ENCODE data around the gene ZNF766.
A peak's percentile ranks its signal among the peaks of the same experiment; 100 is the strongest.

The ZNF766 gene

GRCh38 chr19:52296400-52296772, 27.0 kb downstream of the ZNF766 start:
- TF ChIP-seq PATZ1 (CRISPR knock-in tag; IDR thresholded peaks at IDR 0.05; ENCODE audit: borderline replicate concordance) (no peak), CSDC2 (CRISPR knock-in tag; IDR thresholded peaks at IDR 0.05) (no peak), RARB (CRISPR knock-in tag; IDR thresholded peaks at IDR 0.05) (no peak), ESRRG (CRISPR knock-in tag; IDR thresholded peaks at IDR 0.05) (no peak), ISL1 (CRISPR knock-in tag; IDR thresholded peaks at IDR 0.05) (no peak)
- ATAC-seq: peak; percentile 17

GRCh38 chr19:52296773-52297600, 27.6 kb downstream of the ZNF766 start, which contains the start of gene ZNF480:
Gene ZNF480, plus strand, starts transcription at chr19:52297169. Its CDS starts 3,244 bp downstream, at chr19:52300413.
- TF ChIP-seq BACH2 (CRISPR knock-in tag; IDR thresholded peaks at IDR 0.05; ENCODE audit: borderline replicate concordance) (no peak), ZFP30 (CRISPR knock-in tag; IDR thresholded peaks at IDR 0.05) (no peak), OSR1 (CRISPR knock-in tag; IDR thresholded peaks at IDR 0.05) (no peak), ZFP3 (CRISPR knock-in tag; IDR thresholded peaks at IDR 0.05) (no peak), ZNF70 (CRISPR knock-in tag; IDR thresholded peaks at IDR 0.05) (no peak), ESRRG (CRISPR knock-in tag; IDR thresholded peaks at IDR 0.05) (no peak)
- TF ChIP-seq, protein P1, sequence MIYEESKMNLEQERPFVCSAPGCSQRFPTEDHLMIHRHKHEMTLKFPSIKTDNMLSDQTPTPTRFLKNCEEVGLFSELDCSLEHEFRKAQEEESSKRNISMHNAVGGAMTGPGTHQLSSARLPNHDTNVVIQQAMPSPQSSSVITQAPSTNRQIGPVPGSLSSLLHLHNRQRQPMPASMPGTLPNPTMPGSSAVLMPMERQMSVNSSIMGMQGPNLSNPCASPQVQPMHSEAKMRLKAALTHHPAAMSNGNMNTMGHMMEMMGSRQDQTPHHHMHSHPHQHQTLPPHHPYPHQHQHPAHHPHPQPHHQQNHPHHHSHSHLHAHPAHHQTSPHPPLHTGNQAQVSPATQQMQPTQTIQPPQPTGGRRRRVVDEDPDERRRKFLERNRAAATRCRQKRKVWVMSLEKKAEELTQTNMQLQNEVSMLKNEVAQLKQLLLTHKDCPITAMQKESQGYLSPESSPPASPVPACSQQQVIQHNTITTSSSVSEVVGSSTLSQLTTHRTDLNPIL (CRISPR knock-in tag; IDR thresholded peaks at IDR 0.05; ENCODE audit: low read depth): no peak
- TF ChIP-seq, protein P2, sequence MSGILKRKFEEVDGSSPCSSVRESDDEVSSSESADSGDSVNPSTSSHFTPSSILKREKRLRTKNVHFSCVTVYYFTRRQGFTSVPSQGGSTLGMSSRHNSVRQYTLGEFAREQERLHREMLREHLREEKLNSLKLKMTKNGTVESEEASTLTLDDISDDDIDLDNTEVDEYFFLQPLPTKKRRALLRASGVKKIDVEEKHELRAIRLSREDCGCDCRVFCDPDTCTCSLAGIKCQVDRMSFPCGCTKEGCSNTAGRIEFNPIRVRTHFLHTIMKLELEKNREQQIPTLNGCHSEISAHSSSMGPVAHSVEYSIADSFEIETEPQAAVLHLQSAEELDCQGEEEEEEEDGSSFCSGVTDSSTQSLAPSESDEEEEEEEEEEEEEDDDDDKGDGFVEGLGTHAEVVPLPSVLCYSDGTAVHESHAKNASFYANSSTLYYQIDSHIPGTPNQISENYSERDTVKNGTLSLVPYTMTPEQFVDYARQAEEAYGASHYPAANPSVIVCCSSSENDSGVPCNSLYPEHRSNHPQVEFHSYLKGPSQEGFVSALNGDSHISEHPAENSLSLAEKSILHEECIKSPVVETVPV (CRISPR knock-in tag; IDR thresholded peaks at IDR 0.05): no peak
- TF ChIP-seq, protein P3, sequence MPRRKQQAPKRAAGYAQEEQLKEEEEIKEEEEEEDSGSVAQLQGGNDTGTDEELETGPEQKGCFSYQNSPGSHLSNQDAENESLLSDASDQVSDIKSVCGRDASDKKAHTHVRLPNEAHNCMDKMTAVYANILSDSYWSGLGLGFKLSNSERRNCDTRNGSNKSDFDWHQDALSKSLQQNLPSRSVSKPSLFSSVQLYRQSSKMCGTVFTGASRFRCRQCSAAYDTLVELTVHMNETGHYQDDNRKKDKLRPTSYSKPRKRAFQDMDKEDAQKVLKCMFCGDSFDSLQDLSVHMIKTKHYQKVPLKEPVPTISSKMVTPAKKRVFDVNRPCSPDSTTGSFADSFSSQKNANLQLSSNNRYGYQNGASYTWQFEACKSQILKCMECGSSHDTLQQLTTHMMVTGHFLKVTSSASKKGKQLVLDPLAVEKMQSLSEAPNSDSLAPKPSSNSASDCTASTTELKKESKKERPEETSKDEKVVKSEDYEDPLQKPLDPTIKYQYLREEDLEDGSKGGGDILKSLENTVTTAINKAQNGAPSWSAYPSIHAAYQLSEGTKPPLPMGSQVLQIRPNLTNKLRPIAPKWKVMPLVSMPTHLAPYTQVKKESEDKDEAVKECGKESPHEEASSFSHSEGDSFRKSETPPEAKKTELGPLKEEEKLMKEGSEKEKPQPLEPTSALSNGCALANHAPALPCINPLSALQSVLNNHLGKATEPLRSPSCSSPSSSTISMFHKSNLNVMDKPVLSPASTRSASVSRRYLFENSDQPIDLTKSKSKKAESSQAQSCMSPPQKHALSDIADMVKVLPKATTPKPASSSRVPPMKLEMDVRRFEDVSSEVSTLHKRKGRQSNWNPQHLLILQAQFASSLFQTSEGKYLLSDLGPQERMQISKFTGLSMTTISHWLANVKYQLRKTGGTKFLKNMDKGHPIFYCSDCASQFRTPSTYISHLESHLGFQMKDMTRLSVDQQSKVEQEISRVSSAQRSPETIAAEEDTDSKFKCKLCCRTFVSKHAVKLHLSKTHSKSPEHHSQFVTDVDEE (CRISPR knock-in tag; IDR thresholded peaks at IDR 0.05): no peak
- peak; percentile 90 for ATAC-seq

DNA sequence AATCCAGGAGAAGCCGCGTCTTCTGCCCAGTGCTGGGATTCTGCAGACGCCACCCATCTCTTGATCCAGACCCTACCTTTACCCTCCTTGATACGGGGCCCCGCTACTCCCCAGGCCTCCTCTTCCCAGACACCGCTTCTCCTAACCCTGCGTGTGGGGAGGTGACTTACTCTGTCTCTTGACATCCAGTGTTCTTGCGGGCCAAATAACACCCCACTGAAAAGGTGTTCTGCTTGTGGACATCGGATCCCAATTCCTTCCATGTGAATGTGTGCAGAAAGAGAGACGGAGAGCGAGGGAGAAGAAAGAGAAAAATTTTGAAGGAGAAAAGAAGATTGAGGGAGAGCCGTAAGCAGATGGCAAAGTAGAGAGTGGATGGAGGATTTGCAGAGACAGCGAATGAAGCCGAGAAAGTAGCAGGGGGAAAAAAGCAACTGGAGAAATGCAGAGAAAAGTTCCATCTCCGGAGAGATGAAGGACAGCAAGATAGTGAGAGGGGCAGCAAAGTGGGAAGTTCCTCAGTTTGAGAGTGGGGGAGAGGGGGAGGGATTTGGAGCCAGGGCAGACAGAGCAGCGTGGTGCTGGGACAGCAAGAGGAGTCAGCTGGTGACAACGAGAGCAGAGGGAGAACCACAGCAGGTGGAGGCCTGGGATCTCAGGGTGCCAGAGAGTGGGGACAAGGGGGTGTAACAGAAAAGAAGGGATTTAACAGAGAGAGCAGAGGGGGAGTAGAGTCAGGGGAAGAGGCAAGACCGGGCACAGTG, 28.4 kb downstream of the ZNF766 start:
- TF ChIP-seq OSR1 (CRISPR knock-in tag; IDR thresholded peaks at IDR 0.05) (no peak), ZC3H10 (CRISPR knock-in tag; IDR thresholded peaks at IDR 0.05) (no peak), ZFP3 (CRISPR knock-in tag; IDR thresholded peaks at IDR 0.05) (no peak), GLIS3 (CRISPR knock-in tag; IDR thresholded peaks at IDR 0.05) (no peak)
- TF ChIP-seq, protein P2 (CRISPR knock-in tag; IDR thresholded peaks at IDR 0.05): no peak
- ATAC-seq: peak; percentile 11

GRCh38 chr19:52307275-52307674, 37.9 kb downstream of the ZNF766 start:
- TF ChIP-seq CSDC2 (CRISPR knock-in tag; IDR thresholded peaks at IDR 0.05) (no peak), ISL1 (CRISPR knock-in tag; IDR thresholded peaks at IDR 0.05) (no peak), PATZ1 (CRISPR knock-in tag; IDR thresholded peaks at IDR 0.05; ENCODE audit: borderline replicate concordance) (no peak), GLIS3 (CRISPR knock-in tag; IDR thresholded peaks at IDR 0.05) (no peak), ARNTL (CRISPR knock-in tag; IDR thresholded peaks at IDR 0.05; ENCODE audit: borderline replicate concordance, low read depth) (no peak)
- TF ChIP-seq, protein P3 (CRISPR knock-in tag; IDR thresholded peaks at IDR 0.05): no peak
- ATAC-seq: no peak

Measured in SK-N-SH treated with all-trans-retinoic acid at 6 μM for 48 hours (cell line).